Activated B cell treated with CpG ODN at 0.5 μM for 24 hours (primary cell): ENCODE data around the gene SURF1. TPM values are rescaled to one million over a fixed set of nuclear protein-coding genes. Genes with fewer than 3 reads are reported as not detected.

Experiments
- ATAC-seq: fragments of 200-7000 bp; cut with Tn5 transposase; one replicate; pipeline ENCODE4 v1.10.0; 2021; ENCODE audit warnings: low read depth, mild to moderate bottlenecking, moderate library complexity
- CTCF ChIA-PET: fragments of 350-600 bp; sonication (Branson Sonifier 250); formaldehyde crosslinking; loops from one replicate; lab custom pipeline; 2021; ENCODE audit warnings: antibody characterized with exemption; lab: Charles Lee
- POLR2A ChIA-PET: fragments of 350-600 bp; sonication (Branson Sonifier 250); formaldehyde crosslinking; loops from one replicate; lab custom pipeline; 2021; ENCODE audit warnings: antibody characterized with exemption; lab: Charles Lee
- DNase-seq: peaks from one replicate; pipeline ENCODE4 v3.0.0; 2022
- H3K27ac Mint-ChIP-seq: one replicate; pipeline ENCODE4 v1.8.0; 2020; ENCODE audit warnings: mixed read lengths
- H3K27me3 Mint-ChIP-seq: one replicate; pipeline ENCODE4 v1.8.0; 2021; ENCODE audit warnings: mixed read lengths
- H3K36me3 Mint-ChIP-seq: one replicate; pipeline ENCODE4 v1.8.0; 2021; ENCODE audit warnings: low read depth, mixed read lengths
- H3K4me1 Mint-ChIP-seq: one replicate; pipeline ENCODE4 v1.8.0; 2021; ENCODE audit warnings: mixed read lengths
- H3K4me3 Mint-ChIP-seq: one replicate; pipeline ENCODE4 v1.8.0; 2020; ENCODE audit warnings: mild to moderate bottlenecking, mixed read lengths
- H3K9me3 Mint-ChIP-seq: one replicate; pipeline ENCODE4 v1.8.0; 2020; ENCODE audit warnings: mixed read lengths
- intact Hi-C: fragments of 100-400 bp; cut with micrococcal nuclease; formaldehyde crosslinking; loops from one replicate; pipeline ENCODE4 v1.15.1; 2024
- total RNA-seq: library from RNA; stranded (reverse); gene quantifications from 2 replicates; pipeline ENCODE4 v1.2.3, GENCODE V29; 2022
- TF ChIP-seq, protein P1 (sequence below): fragments of 200-600 bp; IDR thresholded peaks from one replicate; pipeline ENCODE4 v1.8.0; 2022; ENCODE audit warnings: antibody characterized with exemption, mild to moderate bottlenecking

SURF1 gene
- total RNA-seq, 1 donor from 2014 or later, result 33.6 TPM

DNA sequence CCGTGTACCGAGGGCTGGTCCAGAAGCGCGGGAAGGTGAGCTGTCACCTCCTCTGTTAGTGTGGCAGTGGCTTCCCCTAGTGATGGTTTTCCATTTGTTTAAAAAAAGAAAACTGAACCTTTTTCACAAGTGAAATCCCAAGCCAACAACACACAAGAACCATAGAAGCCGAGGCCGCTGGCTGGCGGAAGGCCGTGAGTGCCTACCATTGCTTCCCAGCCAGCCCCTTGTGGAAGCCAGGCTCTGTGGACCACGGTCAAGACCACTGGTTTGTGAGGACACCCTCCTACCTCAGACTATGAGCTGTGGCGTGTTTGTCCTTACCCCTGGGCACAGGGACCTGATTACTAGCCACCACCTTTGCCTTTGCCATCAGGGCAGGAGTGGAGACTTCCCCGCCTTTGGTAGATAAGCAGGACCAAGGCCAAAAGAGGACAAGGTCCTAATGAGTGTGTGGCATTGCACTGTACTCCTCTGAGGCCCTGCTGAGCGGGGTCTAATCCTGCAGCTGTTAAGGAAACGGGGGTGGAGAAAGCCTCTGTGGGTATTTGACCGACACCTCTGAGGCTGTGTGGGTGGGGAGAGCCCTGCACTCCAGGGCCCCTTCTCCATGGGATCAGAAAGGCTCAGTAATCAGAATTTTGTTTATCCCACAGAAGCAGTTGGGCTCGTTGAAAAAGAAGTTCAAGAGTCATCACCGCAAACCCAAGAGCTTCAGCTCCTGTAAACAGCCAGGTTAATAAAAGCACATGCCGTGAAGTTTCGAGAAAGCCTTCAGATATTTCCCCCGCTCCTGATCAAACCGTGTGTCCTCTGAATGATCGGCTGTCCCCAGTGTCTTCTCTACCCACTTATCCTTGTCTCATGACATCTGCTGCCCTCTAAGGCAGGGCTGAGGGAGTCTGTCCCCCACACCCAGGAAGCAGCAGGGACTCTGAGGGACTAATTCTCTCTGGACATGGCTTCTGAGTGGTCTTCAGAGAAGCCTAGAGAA, 4.4 kb upstream of the SURF1 start:
- intact Hi-C loops, result no loop called here
- Mint-ChIP-seq H3K27ac (no peak overlapping the region), H3K4me3 (no peak overlapping the region), H3K9me3 (no peaks in the 10 kb centered on the region), H3K4me1 (peaks cover 25% of the 10 kb centered on the region), H3K27me3 (no peaks in the 10 kb centered on the region), H3K36me3 (peaks cover 64% of the 10 kb centered on the region)
- TF ChIP-seq, protein P1, sequence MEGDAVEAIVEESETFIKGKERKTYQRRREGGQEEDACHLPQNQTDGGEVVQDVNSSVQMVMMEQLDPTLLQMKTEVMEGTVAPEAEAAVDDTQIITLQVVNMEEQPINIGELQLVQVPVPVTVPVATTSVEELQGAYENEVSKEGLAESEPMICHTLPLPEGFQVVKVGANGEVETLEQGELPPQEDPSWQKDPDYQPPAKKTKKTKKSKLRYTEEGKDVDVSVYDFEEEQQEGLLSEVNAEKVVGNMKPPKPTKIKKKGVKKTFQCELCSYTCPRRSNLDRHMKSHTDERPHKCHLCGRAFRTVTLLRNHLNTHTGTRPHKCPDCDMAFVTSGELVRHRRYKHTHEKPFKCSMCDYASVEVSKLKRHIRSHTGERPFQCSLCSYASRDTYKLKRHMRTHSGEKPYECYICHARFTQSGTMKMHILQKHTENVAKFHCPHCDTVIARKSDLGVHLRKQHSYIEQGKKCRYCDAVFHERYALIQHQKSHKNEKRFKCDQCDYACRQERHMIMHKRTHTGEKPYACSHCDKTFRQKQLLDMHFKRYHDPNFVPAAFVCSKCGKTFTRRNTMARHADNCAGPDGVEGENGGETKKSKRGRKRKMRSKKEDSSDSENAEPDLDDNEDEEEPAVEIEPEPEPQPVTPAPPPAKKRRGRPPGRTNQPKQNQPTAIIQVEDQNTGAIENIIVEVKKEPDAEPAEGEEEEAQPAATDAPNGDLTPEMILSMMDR, result no peak
- ATAC-seq (no peak), DNase-seq (no peak)
- POLR2A ChIA-PET, result interaction anchor here (1.3 kb wide), 1 partner anchor 13 kb away, joined by 4 read pairs; the partner anchor contains the start of genes MED22 and RPL7A
- CTCF ChIA-PET, result no interaction called here

DNA sequence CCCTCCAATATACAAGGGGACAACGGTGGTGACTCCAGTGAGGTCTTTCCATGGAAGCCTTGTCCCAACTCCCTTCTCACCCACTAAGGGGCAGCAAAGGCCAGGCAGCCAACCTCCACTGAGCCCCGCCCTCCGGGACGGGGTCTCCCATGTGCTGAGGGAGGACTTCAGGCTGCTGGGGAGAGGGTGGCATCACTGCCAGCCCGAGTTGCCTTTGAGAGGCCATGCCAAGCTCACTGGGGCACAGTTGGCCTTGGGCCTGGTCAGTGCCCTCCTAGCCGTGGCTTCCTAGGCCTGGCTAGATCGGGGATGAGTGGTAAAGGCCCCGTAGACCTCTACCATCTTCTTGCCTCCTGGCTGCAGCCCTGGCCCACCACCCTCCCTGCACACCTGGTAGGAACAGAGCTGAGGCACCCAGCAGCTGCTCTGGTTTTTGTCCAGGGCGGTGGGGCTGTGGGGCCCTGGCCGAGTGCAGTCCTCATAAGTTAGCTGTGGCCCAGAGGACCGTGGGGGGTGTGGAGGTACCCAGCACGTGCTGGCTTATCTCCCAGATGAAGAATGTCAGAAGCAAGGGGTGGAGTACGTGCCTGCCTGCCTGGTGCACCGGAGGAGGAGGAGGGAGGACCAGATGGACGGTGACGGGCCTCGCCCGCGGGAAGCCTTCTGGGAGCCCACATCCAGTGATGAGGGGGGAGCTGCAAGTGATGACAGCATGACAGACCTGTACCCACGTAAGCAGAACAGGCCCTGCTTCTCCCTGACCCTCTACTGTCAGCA, 3.3 kb upstream of the SURF1 start:
- ATAC-seq (no peak), DNase-seq (no peak)
- H3K27me3 Mint-ChIP-seq, result no peaks in the 10 kb centered on the region
- no peak overlapping the region for H3K27ac Mint-ChIP-seq
- peaks cover 35% of the 10 kb centered on the region for H3K4me1 Mint-ChIP-seq
- intact Hi-C loops, result no loop called here
- peaks cover 53% of the 10 kb centered on the region for H3K36me3 Mint-ChIP-seq
- ChIA-PET CTCF (no interaction called here), POLR2A (interaction anchor here (1.0 to 1.3 kb wide), 3 partner anchors 12 to 24 kb away, joined by 4 to 5 read pairs (median 4); partner anchors contain the start of genes MED22 and RPL7A)
- peak overlapping the region; percentile 7 for H3K4me3 Mint-ChIP-seq
- H3K9me3 Mint-ChIP-seq, result no peaks in the 10 kb centered on the region
- TF ChIP-seq, protein P1, result no peak

DNA sequence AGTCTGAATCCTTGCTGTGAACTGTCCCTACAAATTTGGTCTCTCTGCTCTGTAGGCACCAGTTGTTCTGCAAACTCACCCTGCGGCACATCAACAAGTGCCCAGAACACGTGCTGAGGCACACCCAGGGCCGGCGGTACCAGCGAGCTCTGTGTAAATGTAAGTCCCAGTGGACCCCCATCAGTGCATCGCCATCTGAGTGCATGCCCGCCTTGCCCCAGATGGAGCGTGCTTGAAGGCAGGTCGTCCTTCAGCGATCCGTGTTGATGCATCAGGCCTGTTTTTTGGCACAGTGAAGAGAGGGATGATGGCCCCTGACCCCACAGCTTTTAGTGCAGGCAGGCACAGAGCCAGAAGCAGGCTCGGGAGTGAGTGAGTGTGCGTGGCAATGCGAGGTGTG, 1.4 kb upstream of the SURF1 start:
- H3K4me1 Mint-ChIP-seq, result peaks cover 40% of the 10 kb centered on the region
- peak overlapping the region; percentile 35 for H3K27ac Mint-ChIP-seq
- H3K4me3 Mint-ChIP-seq, result peak overlapping the region; percentile 80
- CTCF ChIA-PET, result no interaction called here
- no peaks in the 10 kb centered on the region for H3K9me3 Mint-ChIP-seq
- ATAC-seq (no peak), DNase-seq (no peak)
- peaks cover 47% of the 10 kb centered on the region for H3K36me3 Mint-ChIP-seq
- POLR2A ChIA-PET, result interaction anchor here (0.9 to 3.7 kb wide), 4 partner anchors 10 to 121 kb away, joined by 3 to 52 read pairs (median 4); partner anchors contain the start of genes MED22, RPL7A and SLC2A6
- TF ChIP-seq, protein P1, result no peak
- no peaks in the 10 kb centered on the region for H3K27me3 Mint-ChIP-seq
- intact Hi-C loops, result no loop called here

DNA sequence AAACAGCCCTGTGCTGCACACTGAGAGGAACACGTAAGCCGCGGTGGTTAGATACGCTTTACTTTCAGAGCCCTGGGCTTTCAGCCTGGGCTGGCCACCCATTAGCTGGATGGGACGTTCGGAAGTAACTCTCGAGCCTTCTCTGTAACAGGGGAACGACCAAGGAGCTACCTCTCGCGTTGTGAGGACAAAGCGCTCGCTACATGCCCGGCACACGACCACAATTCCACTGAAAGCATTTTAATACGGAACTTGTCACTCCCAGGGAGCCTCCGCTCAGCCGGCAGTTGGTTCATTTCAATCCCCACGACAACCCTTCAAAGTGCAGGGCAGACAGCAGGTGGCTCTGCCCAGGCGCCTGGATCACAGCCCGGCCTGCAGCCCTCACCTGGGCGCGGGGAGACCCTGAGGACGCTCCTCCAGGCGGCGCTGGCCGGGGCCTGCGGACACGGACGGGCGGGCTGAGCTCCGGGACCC, 368 bp downstream of the SURF1 start:
- no peak for DNase-seq
- Mint-ChIP-seq H3K36me3 (peaks cover 48% of the 10 kb centered on the region), H3K9me3 (no peaks in the 10 kb centered on the region), H3K4me3 (peak overlapping the region; percentile 88), H3K4me1 (peaks cover 45% of the 10 kb centered on the region), H3K27ac (peak overlapping the region; percentile 82), H3K27me3 (no peaks in the 10 kb centered on the region)
- CTCF ChIA-PET, result interaction anchor here (0.6 to 1.0 kb wide), 4 partner anchors 8 to 201 kb away, joined by 3 to 5 read pairs (median 4); no protein-coding TSS in a partner anchor
- ATAC-seq, result no peak
- intact Hi-C loops, result loop anchor here (1.0 kb wide), 3 partner anchors 8 to 170 kb away; partner anchors contain the start of genes MED22, RPL7A, STKLD1 and SURF4
- TF ChIP-seq, protein P1, result no peak
- POLR2A ChIA-PET, result interaction anchor here (0.6 to 3.7 kb wide), 15 partner anchors 9 to 326 kb away, joined by 3 to 52 read pairs (median 5); partner anchors contain the start of genes CACFD1, GTF3C5, MED22 and RPL7A
